NT2/D1 (cell line): ENCODE data around the gene SPC24.

Source experiments
- SUZ12 ChIP-seq: IDR thresholded peaks from 2 replicates; pipeline ENCODE4 v1.6.1; 2011; ENCODE audit not compliant: insufficient read length, insufficient read depth; ENCODE audit errors: extremely low read depth
- YY1 ChIP-seq: IDR thresholded peaks from 2 replicates; pipeline ENCODE4 v1.6.1; 2011; ENCODE audit not compliant: insufficient read length, insufficient read depth
- ZNF274 ChIP-seq: IDR thresholded peaks from 2 replicates; pipeline ENCODE4 v1.6.1; 2011; ENCODE audit warnings: mild to moderate bottlenecking, low read depth, low read length

GRCh38 chr19:11102944-11103343, 52.6 kb downstream of the SPC24 start:
- no peak for TF ChIP-seq YY1
- TF ChIP-seq ZNF274, result no peak
- no peak for TF ChIP-seq SUZ12
